SK-N-SH (cell line): ENCODE results near the gene VSIG8. TPM values are rescaled to one million over a fixed set of nuclear protein-coding genes. Genes with fewer than 3 reads are reported as not detected.

Source experiments
- CTCF ChIA-PET: fragments of 300-600, 350-600 bp; formaldehyde crosslinking; extraction: SDS; loops from one replicate; lab custom pipeline; 2021; lab: Yijun Ruan, JAX
- POLR2A ChIA-PET: fragments of 350-600 bp; sonication (Branson Sonifier 250); formaldehyde crosslinking; extraction: SDS; loops from one replicate; lab custom pipeline; 2020; ENCODE audit warnings: antibody characterized with exemption, inconsistent platforms; lab: Yijun Ruan, JAX
- DNase-seq: peaks from one replicate; pipeline ENCODE4 v3.0.0; 2012
- H2AFZ ChIP-seq: fragments of 200-600 bp; sonication (generic); 2 replicates; pipeline ENCODE4 v1.8.1; 2016; ENCODE audit warnings: antibody characterized with exemption, mild to moderate bottlenecking, low read depth
- H3F3A ChIP-seq: fragments of 200-600 bp; sonication (generic); replicated peaks from 2 replicates; pipeline ENCODE3; 2016; ENCODE audit warnings: antibody characterized with exemption, mild to moderate bottlenecking; ENCODE audit not compliant: insufficient read depth
- H3K27ac ChIP-seq, 2 experiments: fragments of 200-500 bp in 1 of 2; fragments of 200-600 bp in 1 of 2; sonication (Bioruptor generic) in 1 of 2; sonication (generic), shearing (Covaris generic) in 1 of 2; 2 replicates each; pipeline versions ENCODE4 v1.5.1 to v1.6.1; 2014 to 2016; ENCODE audit warnings: low read depth in 2 of 2, inconsistent platforms in 1 of 2, low read length in 1 of 2, mild to moderate bottlenecking in 1 of 2, mixed read lengths in 1 of 2
- H3K27me3 ChIP-seq: fragments of 200-600 bp; sonication (generic), shearing (Covaris generic); 2 replicates; pipeline ENCODE4 v1.6.1; 2016; ENCODE audit warnings: mixed run types; ENCODE audit not compliant: insufficient read depth
- H3K36me3 ChIP-seq, 2 experiments: fragments of 200-500 bp in 1 of 2; fragments of 200-600 bp in 1 of 2; sonication (Bioruptor generic) in 1 of 2; sonication (generic) in 1 of 2; replicated peaks in 1 of 2; 2 replicates each; pipeline versions ENCODE3 to v1.5.1; 2014 to 2016; ENCODE audit warnings: low read length in 1 of 2, mild to moderate bottlenecking in 1 of 2; ENCODE audit not compliant: insufficient read depth in 2 of 2, control insufficient read depth in 1 of 2
- H3K4me1 ChIP-seq, 2 experiments: fragments of 200-500 bp in 1 of 2; fragments of 200-600 bp in 1 of 2; sonication (Bioruptor generic) in 1 of 2; sonication (generic), shearing (Covaris generic) in 1 of 2; 2 replicates each; pipeline versions ENCODE4 v1.5.1 to v1.6.1; 2014 to 2016; ENCODE audit warnings: low read depth in 1 of 2, low read length in 1 of 2, mixed run types in 1 of 2; ENCODE audit not compliant: insufficient read depth in 2 of 2, control insufficient read depth in 1 of 2
- H3K4me2 ChIP-seq: fragments of 200-600 bp; sonication (generic), shearing (Covaris generic); 2 replicates; pipeline ENCODE4 v1.6.1; 2017; ENCODE audit warnings: mixed run types
- H3K4me3 ChIP-seq, 2 experiments: fragments of 200-500 bp in 1 of 2; fragments of 200-600 bp in 1 of 2; sonication (Bioruptor generic) in 1 of 2; sonication (generic), shearing (Covaris generic) in 1 of 2; 2 replicates each; pipeline versions ENCODE4 v1.5.1 to v1.8.1; 2014 to 2016; ENCODE audit warnings: low read depth in 2 of 2, inconsistent platforms in 1 of 2, low read length in 1 of 2, mild to moderate bottlenecking in 1 of 2, mixed read lengths in 1 of 2, moderate library complexity in 1 of 2
- H3K79me2 ChIP-seq: fragments of 200-600 bp; sonication (generic); 2 replicates; pipeline ENCODE4 v1.8.1; 2017; ENCODE audit warnings: mild to moderate bottlenecking; ENCODE audit not compliant: insufficient read depth
- H3K9ac ChIP-seq: fragments of 200-600 bp; sonication (generic); 2 replicates; pipeline ENCODE4 v1.6.1; 2017; ENCODE audit warnings: mixed run types
- H3K9me2 ChIP-seq: fragments of 200-600 bp; sonication (generic); 2 replicates; pipeline ENCODE4 v1.6.1; 2017; ENCODE audit warnings: mixed run types
- H3K9me3 ChIP-seq: fragments of 200-600 bp; sonication (generic); 2 replicates; pipeline ENCODE4 v1.6.1; 2017; ENCODE audit warnings: mixed run types, mild to moderate bottlenecking, moderate library complexity
- H4K20me1 ChIP-seq: fragments of 200-600 bp; sonication (generic); 2 replicates; pipeline ENCODE4 v1.6.1; 2017; ENCODE audit warnings: mild to moderate bottlenecking, mixed run types; ENCODE audit not compliant: insufficient read depth
- CHD2 ChIP-seq: fragments of 150-350 bp; IDR thresholded peaks from 2 replicates; pipeline ENCODE4 v1.6.1; 2018; ENCODE audit warnings: low read length; ENCODE audit not compliant: partially characterized antibody
- ELF1 ChIP-seq: IDR thresholded peaks from 2 replicates; pipeline ENCODE4 v1.4.0; 2012
- EP300 ChIP-seq, 2 experiments: IDR thresholded peaks; 2 replicates each; pipeline versions ENCODE4 v1.4.0 to v1.6.1; 2012; ENCODE audit warnings: borderline replicate concordance in 1 of 2, low read depth in 1 of 2, low read length in 1 of 2
- EZH2phosphoT487 ChIP-seq: fragments of 200-600 bp; sonication (generic); IDR thresholded peaks from 2 replicates; pipeline ENCODE4 v1.6.1; 2017; ENCODE audit warnings: low read depth, mixed run types, mild to moderate bottlenecking, antibody characterized with exemption, moderate library complexity, borderline replicate concordance
- FOXJ3 ChIP-seq: sonication (generic); formaldehyde crosslinking; IDR thresholded peaks from 2 replicates; pipeline ENCODE4 v1.5.1; 2020; ENCODE audit warnings: mild to moderate bottlenecking, missing genetic modification reagents
- JUND ChIP-seq: IDR thresholded peaks from 2 replicates; pipeline ENCODE4 v1.4.0; 2012
- NFIC ChIP-seq: IDR thresholded peaks from 2 replicates; pipeline ENCODE4 v1.4.0; 2012; ENCODE audit warnings: borderline replicate concordance
- POLR2AphosphoS5 ChIP-seq: IDR thresholded peaks from 2 replicates; pipeline ENCODE4 v1.6.1; 2012; ENCODE audit warnings: low read depth, low read length
- RAD21 ChIP-seq: IDR thresholded peaks from 2 replicates; pipeline ENCODE4 v1.6.1; 2012; ENCODE audit warnings: mild to moderate bottlenecking, low read length
- RFX5 ChIP-seq: IDR thresholded peaks from 2 replicates; pipeline ENCODE4 v1.6.1; 2012; ENCODE audit warnings: mild to moderate bottlenecking, improper control_type of control experiment, low read length
- SIN3A ChIP-seq: IDR thresholded peaks from 2 replicates; pipeline ENCODE4 v1.6.1; 2012; ENCODE audit warnings: low read depth, mild to moderate bottlenecking, low read length, moderate library complexity, borderline replicate concordance
- TEAD4 ChIP-seq: IDR thresholded peaks from 2 replicates; pipeline ENCODE4 v1.4.0; 2012; ENCODE audit warnings: mild to moderate bottlenecking, borderline replicate concordance; ENCODE audit not compliant: insufficient read depth
- WGBS: methylation state at CpG from one replicate; pipeline ENCODE4 v1.1.6; 2017; ENCODE audit warnings: low lambda C conversion rate; 5-methylcytosine and 5-hydroxymethylcytosine counted together
- polyA plus RNA-seq, 3 experiments: library from polyadenylated mRNA; depleted of rRNA; stranded (reverse); fragments of >200 nt; gene quantifications; 2 replicates each; pipeline ENCODE4 v1.2.3, GENCODE V29; 2012
- TF ChIP-seq, protein P1 (sequence below): IDR thresholded peaks from 2 replicates; pipeline ENCODE4 v1.4.0; 2012; ENCODE audit warnings: low read depth
- TF ChIP-seq, protein P2 (sequence below): IDR thresholded peaks from 2 replicates; pipeline ENCODE4 v1.4.0; 2012; ENCODE audit warnings: low read depth, borderline replicate concordance
- TF ChIP-seq, protein P3 (sequence below): fragments of 200-600 bp; sonication (generic); IDR thresholded peaks from 2 replicates; pipeline ENCODE4 v1.6.1; 2017; ENCODE audit warnings: antibody characterized with exemption, mild to moderate bottlenecking, moderate library complexity
- TF ChIP-seq, protein P4 (sequence below): IDR thresholded peaks from 2 replicates; pipeline ENCODE4 v1.6.1; 2012; ENCODE audit warnings: mild to moderate bottlenecking, low read depth, low read length, moderate library complexity
- TF ChIP-seq, protein P5 (sequence below): fragments of 150-350 bp; IDR thresholded peaks from 2 replicates; pipeline ENCODE4 v1.6.1; 2016; ENCODE audit warnings: mild to moderate bottlenecking, low read depth, low read length
- TF ChIP-seq, protein P6 (sequence below): IDR thresholded peaks from 2 replicates; pipeline ENCODE4 v1.4.0; 2012; ENCODE audit warnings: low read depth, borderline replicate concordance

VSIG8 gene
- polyA plus RNA-seq, 1 of the 3 experiments (the other 2 are of a cell fraction), result not detected

DNA sequence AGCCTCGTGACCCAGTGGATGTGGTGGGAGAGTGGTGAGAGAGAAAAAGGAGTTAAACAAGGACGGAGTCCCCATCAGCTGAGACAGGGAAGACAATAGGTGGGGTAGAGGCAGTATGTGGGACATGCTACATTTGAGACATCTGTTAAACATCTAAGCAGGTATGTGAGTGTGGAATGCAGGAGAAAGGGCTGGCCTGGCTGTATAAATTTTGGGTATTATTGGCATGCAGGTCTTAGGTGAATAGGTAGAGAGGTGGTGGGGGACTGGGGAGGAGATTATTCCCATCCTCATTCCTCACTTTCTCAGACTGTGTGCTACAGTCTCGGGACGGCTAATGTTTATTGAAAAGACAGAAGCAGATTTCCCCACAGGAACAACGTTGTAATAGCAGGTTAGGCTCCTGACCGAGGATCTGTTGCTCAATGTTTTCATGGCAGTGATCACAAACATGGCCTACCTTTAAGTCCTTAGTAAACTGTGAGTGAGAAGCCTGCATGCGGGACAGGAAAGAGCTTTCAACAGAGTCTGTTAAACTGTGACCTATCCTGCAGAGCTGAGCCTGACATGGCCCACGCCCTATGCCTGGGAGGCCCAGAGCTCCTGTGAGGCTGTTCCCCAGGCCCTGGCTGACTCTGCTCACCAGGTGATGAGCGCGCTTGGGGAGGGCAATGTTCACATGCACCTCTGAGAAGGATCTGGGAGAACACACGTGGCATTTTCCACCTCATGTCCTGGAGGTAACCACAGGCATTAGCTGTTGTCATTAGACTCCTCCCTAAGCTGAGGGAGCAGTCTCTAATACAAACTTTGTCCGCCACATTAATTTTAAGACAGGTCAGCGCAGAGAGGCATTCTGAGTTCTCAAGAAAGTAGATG is 16.5 kb downstream of the VSIG8 start:
- no peak overlapping the region for H2AFZ ChIP-seq

More for the DNA sequence above, 16.5 kb downstream of the VSIG8 start:
- H3K9me2 ChIP-seq, result no peaks in the 10 kb centered on the region
- H3K4me1 ChIP-seq, result peaks cover 3 to 4% of the 10 kb centered on the region in 2 experiments; a peak in 2 of 4 replicates
- no peaks in the 10 kb centered on the region for H3K9me3 ChIP-seq
- peaks cover 7% of the 10 kb centered on the region for H3F3A ChIP-seq
- H3K36me3 ChIP-seq, result no peaks in the 10 kb centered on the region
- ChIA-PET POLR2A (no interaction called here), CTCF (no interaction called here)
- no peak overlapping the region for H3K4me3 ChIP-seq
- TF ChIP-seq, protein P1, sequence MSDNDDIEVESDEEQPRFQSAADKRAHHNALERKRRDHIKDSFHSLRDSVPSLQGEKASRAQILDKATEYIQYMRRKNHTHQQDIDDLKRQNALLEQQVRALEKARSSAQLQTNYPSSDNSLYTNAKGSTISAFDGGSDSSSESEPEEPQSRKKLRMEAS, result no peak
- TF ChIP-seq TEAD4, result no peak
- no peak for TF ChIP-seq EZH2phosphoT487
- TF ChIP-seq, protein P2, sequence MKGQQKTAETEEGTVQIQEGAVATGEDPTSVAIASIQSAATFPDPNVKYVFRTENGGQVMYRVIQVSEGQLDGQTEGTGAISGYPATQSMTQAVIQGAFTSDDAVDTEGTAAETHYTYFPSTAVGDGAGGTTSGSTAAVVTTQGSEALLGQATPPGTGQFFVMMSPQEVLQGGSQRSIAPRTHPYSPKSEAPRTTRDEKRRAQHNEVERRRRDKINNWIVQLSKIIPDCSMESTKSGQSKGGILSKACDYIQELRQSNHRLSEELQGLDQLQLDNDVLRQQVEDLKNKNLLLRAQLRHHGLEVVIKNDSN, result no peak
- TF ChIP-seq POLR2AphosphoS5, result no peak
- TF ChIP-seq JUND, result no peak
- no peak for TF ChIP-seq ELF1
- TF ChIP-seq SIN3A, result no peak
- no peak for TF ChIP-seq RAD21
- TF ChIP-seq, protein P3, sequence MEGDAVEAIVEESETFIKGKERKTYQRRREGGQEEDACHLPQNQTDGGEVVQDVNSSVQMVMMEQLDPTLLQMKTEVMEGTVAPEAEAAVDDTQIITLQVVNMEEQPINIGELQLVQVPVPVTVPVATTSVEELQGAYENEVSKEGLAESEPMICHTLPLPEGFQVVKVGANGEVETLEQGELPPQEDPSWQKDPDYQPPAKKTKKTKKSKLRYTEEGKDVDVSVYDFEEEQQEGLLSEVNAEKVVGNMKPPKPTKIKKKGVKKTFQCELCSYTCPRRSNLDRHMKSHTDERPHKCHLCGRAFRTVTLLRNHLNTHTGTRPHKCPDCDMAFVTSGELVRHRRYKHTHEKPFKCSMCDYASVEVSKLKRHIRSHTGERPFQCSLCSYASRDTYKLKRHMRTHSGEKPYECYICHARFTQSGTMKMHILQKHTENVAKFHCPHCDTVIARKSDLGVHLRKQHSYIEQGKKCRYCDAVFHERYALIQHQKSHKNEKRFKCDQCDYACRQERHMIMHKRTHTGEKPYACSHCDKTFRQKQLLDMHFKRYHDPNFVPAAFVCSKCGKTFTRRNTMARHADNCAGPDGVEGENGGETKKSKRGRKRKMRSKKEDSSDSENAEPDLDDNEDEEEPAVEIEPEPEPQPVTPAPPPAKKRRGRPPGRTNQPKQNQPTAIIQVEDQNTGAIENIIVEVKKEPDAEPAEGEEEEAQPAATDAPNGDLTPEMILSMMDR, result no peak
- TF ChIP-seq NFIC, result no peak
- TF ChIP-seq, protein P4, sequence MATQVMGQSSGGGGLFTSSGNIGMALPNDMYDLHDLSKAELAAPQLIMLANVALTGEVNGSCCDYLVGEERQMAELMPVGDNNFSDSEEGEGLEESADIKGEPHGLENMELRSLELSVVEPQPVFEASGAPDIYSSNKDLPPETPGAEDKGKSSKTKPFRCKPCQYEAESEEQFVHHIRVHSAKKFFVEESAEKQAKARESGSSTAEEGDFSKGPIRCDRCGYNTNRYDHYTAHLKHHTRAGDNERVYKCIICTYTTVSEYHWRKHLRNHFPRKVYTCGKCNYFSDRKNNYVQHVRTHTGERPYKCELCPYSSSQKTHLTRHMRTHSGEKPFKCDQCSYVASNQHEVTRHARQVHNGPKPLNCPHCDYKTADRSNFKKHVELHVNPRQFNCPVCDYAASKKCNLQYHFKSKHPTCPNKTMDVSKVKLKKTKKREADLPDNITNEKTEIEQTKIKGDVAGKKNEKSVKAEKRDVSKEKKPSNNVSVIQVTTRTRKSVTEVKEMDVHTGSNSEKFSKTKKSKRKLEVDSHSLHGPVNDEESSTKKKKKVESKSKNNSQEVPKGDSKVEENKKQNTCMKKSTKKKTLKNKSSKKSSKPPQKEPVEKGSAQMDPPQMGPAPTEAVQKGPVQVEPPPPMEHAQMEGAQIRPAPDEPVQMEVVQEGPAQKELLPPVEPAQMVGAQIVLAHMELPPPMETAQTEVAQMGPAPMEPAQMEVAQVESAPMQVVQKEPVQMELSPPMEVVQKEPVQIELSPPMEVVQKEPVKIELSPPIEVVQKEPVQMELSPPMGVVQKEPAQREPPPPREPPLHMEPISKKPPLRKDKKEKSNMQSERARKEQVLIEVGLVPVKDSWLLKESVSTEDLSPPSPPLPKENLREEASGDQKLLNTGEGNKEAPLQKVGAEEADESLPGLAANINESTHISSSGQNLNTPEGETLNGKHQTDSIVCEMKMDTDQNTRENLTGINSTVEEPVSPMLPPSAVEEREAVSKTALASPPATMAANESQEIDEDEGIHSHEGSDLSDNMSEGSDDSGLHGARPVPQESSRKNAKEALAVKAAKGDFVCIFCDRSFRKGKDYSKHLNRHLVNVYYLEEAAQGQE, result no peak
- TF ChIP-seq, protein P5, sequence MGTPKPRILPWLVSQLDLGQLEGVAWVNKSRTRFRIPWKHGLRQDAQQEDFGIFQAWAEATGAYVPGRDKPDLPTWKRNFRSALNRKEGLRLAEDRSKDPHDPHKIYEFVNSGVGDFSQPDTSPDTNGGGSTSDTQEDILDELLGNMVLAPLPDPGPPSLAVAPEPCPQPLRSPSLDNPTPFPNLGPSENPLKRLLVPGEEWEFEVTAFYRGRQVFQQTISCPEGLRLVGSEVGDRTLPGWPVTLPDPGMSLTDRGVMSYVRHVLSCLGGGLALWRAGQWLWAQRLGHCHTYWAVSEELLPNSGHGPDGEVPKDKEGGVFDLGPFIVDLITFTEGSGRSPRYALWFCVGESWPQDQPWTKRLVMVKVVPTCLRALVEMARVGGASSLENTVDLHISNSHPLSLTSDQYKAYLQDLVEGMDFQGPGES, result no peak
- TF ChIP-seq FOXJ3 (CRISPR knock-in tag), result no peak
- TF ChIP-seq EP300 (IDR thresholded peaks at IDR 0.05; ENCODE audit: borderline replicate concordance in 1 of 2, low read depth in 1 of 2, low read length in 1 of 2), result no peak
- no peak for TF ChIP-seq RFX5
- TF ChIP-seq, protein P6, sequence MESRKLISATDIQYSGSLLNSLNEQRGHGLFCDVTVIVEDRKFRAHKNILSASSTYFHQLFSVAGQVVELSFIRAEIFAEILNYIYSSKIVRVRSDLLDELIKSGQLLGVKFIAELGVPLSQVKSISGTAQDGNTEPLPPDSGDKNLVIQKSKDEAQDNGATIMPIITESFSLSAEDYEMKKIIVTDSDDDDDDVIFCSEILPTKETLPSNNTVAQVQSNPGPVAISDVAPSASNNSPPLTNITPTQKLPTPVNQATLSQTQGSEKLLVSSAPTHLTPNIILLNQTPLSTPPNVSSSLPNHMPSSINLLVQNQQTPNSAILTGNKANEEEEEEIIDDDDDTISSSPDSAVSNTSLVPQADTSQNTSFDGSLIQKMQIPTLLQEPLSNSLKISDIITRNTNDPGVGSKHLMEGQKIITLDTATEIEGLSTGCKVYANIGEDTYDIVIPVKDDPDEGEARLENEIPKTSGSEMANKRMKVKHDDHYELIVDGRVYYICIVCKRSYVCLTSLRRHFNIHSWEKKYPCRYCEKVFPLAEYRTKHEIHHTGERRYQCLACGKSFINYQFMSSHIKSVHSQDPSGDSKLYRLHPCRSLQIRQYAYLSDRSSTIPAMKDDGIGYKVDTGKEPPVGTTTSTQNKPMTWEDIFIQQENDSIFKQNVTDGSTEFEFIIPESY, result no peak
- TF ChIP-seq CHD2, result no peak
- WGBS, result 82% methylated on average over 12 of the region's 13 CpGs
- H3K9ac ChIP-seq, result no peak overlapping the region
- H3K79me2 ChIP-seq, result no peaks in the 10 kb centered on the region
- H3K27ac ChIP-seq, result no peak overlapping the region
- no peak for DNase-seq
- H3K4me2 ChIP-seq, result no peak overlapping the region
- H4K20me1 ChIP-seq, result no peaks in the 10 kb centered on the region
- no peaks in the 10 kb centered on the region for H3K27me3 ChIP-seq
